SKM-1 (cell line): ENCODE measurements around the gene ZRANB1.

Experiments used
- DNase-seq: peaks from one replicate; lab custom pipeline; 2025; ENCODE audit not compliant: unreplicated experiment; lab: John Stamatoyannopoulos, UW

The ZRANB1 gene

DNA sequence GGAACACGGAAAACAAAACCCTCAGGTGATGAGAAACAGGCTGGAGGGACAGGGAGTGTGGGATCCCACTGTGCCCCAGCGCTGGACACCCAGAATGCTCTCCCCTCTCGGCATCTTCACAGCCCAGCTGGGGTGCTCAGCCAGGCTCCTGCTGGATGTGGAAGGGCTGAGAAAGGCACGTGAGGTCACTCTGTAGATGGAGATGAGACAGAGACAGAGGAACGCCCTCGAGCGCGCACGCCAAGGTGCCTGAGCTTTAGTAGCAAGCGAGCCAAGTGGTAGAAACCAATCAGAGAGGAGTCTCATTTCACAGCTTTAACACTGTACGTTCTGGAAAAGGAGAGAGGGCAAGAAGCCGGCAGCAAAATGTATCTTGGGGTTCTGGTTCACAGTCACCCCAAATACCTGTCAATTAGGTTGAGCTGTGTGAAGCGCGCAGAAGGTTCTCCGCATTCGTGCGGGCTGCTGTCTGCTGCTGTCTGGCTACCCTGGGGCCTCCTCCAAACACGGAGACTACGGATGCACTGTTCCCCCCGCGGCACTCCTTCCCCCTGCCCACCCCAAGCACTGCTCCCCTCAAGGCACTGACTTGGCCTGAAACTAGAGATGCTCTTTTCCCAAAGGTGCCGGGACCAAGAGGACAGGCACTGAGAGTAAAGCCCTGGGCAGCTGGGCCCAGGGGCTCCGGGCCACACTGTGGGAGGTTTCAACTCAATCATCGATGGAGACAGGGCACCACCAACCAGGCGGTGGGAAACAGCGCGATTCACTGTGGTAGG is 91.4 kb downstream of the ZRANB1 start:
- no peak for DNase-seq

DNA sequence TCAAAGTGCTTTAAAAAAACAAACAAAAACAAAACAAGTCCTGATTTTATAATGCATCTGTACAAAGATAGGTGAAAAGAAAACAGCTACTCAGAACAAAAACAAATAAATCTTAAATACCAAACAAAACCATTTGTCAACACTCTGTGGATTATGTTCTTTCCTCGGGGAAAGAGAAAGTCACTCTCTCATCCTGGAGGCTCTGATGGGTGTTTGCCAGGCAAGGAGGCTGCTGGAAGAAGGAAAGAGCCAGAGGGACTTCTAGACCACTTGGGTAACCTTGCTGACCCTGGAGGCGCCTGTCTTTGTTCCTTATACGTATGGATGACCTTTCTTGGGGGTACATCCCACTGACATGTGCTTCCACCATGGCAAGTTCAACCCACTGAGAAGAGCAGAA is 92.8 kb downstream of the ZRANB1 start:
- no peak for DNase-seq

DNA sequence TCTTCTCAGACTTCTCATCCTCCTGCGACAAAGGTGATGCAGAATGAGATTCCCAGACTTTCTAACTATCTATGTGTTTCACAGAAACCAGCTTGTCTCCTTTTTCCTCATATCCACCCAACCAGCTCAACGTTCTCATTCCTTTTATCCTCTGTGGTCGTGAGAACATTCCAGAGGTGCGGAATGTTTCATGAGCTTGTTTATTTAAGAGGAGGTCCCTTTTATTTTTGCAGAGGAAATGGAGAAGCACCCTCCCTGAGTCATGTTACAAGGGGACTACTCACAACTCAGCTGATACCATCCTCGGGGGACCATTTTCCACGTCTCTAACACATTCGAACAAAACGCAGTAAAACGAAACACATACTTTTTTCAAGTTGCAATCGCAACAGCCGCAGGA is 93.2 kb downstream of the ZRANB1 start:
- DNase-seq, result no peak

DNA sequence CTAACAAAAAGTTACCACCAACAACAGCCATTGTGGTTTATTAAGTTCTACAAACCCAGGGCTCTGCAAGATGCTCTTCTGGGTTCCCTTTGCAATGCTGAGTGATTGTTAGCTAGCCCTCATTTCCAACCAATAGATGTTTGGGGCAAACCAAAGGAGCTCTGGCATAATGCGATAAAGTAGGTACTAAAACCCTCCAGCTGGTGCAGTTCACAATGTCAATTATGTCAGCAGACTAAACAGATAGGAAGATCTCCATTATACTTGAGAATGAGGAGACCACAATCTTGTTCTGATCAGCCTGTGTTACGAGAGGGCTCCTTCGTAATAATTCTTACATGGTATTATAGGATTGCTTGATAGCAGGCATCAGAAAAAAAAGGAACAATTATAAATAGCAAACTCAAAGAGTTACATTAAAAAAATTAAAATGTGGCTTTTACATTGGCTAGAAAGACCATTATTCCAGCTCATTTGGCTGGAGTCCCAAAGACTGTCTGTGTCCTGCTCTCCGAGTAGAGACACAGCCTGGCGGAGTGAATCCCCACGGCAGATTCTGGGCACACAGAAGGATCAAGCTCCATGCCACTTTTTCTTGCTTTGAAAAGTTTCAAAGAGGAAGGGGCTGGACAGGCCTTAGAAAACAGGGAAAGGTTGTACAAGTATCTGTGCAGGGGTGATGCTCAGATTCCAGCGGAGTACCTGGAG is 93.8 kb downstream of the ZRANB1 start:
- DNase-seq, result no peak

DNA sequence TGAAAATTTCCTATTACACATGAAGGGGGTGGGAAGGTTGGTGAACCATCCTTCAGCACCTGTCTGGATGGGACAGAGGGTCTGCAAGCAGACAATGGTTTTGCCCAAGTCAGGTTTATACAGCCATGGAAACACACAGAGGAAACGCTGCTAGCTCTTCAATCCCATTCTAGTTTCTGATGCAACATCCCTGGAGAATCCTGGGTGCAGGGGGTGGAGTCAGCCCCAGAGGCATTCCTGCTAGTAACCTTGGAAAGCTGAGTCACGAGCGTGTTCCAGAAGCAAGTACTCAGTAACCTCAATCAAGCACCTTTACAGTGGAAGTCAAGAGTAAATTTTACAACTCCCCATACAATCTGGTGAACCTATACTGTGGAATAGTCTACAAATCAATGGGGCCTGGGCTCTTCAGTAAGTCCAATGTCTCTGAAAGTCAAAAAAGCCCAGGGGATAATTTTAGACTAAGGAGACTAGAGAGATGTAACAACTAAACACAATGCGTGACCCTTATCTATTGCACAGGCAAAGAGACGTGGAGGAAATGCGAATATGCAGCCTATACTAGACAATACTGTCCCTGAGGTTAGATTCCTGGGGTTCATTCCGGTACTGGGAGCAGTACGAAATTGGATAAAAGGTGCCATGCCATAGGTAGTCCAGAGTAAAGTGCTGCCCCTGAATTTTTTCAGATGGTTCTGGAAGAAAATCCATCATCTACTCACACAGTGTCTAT is 95.4 kb downstream of the ZRANB1 start:
- DNase-seq, result no peak
